Activated T-cell treated with anti-CD3 and anti-CD28 coated beads, Interleukin-2, amount 50 U/mL, for 24 hours (primary cell): Measurements from ENCODE around the gene SMPX.

ENCODE experiments used
- DNase-seq: peaks from one replicate; pipeline ENCODE4 v3.0.0-alpha.2; 2020
- H3K27ac Mint-ChIP-seq: 2 replicates; pipeline ENCODE4 v1.8.0; 2020; ENCODE audit warnings: mild to moderate bottlenecking, mixed read lengths
- H3K27me3 Mint-ChIP-seq: 2 replicates; pipeline ENCODE4 v1.8.0; 2020; ENCODE audit warnings: mixed read lengths
- H3K36me3 Mint-ChIP-seq: 2 replicates; pipeline ENCODE4 v1.8.0; 2020; ENCODE audit warnings: low read depth, mixed read lengths
- H3K4me1 Mint-ChIP-seq: 2 replicates; pipeline ENCODE4 v1.8.0; 2020; ENCODE audit warnings: low read depth, mixed read lengths
- H3K4me3 Mint-ChIP-seq: 2 replicates; pipeline ENCODE4 v1.8.0; 2020; ENCODE audit warnings: mild to moderate bottlenecking, moderate library complexity, mixed read lengths
- H3K9me3 Mint-ChIP-seq: 2 replicates; pipeline ENCODE4 v1.8.0; 2020; ENCODE audit warnings: mixed read lengths

SMPX gene

DNA sequence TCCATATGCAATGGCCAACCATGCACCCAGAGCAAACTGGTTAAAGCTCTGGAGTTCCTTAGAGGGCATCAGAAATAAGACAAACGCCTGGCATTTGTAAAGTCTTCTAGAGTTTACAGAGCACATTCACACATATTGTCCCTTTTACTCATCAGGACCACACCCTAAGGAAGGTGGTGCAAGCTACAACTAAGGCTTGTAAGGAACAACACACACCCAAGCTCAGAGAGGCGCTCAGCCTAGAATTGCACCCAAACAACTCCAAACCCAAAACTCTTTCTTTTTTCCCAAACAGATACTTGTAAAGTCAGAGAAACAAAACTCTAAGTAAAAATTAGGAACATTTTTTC lies 46.1 kb downstream of the SMPX start:
- no peak for DNase-seq
- H3K4me3 Mint-ChIP-seq: no peak overlapping the region
- no peaks in the 10 kb centered on the region for H3K9me3 Mint-ChIP-seq

DNA sequence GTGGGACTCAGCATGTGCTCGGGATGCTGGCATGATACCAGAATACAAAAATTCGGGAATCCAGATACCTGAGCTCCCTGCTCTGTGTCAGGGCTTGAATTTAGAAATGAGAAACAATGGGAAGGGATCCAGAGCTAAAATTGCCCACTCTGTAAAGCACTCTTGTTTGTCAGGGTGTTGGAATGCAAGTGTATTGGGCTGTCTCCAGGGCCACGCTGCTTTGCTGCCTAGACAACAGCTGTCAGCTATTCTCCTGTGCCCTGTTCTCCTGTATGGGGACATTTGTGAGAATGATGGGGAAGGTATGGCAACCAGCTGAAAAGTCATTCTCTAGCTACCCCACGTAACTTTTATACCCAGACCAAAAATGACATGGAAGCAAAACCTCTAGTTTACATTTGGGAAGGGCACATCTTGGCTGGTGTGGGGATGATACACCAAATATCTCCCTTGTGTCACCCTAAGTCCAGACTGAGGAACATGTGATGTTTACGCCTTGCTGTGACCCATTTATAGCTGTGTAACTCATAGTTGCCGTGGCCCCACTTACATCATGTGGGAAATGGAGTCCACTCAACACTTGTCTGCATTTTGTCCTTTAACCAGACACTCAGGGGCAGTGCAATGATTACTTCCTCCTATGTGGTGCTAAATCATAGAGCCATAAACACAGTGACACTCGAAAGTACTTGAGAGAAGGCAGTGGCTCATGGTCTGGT lies 46.6 kb downstream of the SMPX start:
- H3K4me1 Mint-ChIP-seq: no peaks in the 10 kb centered on the region
- peaks cover 22% of the 10 kb centered on the region for H3K27me3 Mint-ChIP-seq
- H3K27ac Mint-ChIP-seq: no peak overlapping the region
- H3K9me3 Mint-ChIP-seq: no peaks in the 10 kb centered on the region
- no peak overlapping the region for H3K4me3 Mint-ChIP-seq
- no peak for DNase-seq
- no peaks in the 10 kb centered on the region for H3K36me3 Mint-ChIP-seq

More for the DNA sequence above, 46.1 kb downstream of the SMPX start:
- H3K4me1 Mint-ChIP-seq: no peaks in the 10 kb centered on the region
- H3K27ac Mint-ChIP-seq: no peak overlapping the region
- H3K36me3 Mint-ChIP-seq: no peaks in the 10 kb centered on the region
- peaks cover 22% of the 10 kb centered on the region for H3K27me3 Mint-ChIP-seq

DNA sequence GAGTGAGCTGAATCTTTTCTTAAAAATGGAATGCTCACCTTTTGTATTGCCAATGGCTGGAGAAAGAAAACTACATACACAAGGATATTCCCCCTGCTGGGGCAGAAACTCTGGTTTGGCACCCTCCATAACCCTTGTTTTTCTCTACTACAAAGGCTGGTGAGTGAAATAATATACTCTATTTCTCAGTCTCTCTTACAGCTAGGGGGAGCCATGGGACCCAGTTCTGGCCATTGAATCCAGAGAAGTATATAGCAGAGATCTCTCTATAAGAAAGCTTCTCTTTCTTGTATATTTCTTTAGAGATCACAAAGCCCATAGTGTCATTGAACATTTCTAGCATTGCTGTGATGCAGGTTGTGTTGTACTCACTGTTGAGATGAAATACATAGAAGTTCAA lies 49.8 kb downstream of the SMPX start:
- no peak overlapping the region for H3K4me3 Mint-ChIP-seq
- H3K4me1 Mint-ChIP-seq: no peaks in the 10 kb centered on the region
- peaks cover 12% of the 10 kb centered on the region for H3K27me3 Mint-ChIP-seq
- no peaks in the 10 kb centered on the region for H3K36me3 Mint-ChIP-seq
- DNase-seq: no peak
- no peak overlapping the region for H3K27ac Mint-ChIP-seq
- H3K9me3 Mint-ChIP-seq: no peaks in the 10 kb centered on the region

DNA sequence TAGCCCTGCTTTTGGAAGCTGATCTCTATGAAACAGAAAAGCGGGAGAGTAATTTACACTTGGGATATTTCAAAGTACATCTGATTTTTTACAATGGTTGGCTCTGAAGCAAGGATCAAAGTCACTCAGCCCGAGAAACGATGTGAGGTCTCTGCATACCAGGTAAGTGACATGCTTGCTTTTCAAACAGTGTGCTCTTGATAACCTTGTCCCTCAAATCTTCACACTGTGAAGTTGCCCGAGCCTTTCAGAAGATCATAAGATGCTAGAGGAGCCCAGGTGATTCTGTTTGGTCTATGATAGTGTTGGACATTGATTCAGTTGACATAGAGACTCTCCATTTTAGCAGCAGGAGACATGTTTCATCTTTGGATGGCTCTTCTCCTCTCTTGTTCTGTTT lies 52.7 kb downstream of the SMPX start:
- Mint-ChIP-seq H3K4me3 (no peak overlapping the region), H3K9me3 (no peaks in the 10 kb centered on the region), H3K27me3 (peaks cover 18% of the 10 kb centered on the region), H3K27ac (no peak overlapping the region), H3K4me1 (no peaks in the 10 kb centered on the region), H3K36me3 (no peaks in the 10 kb centered on the region)
- DNase-seq: no peak

DNA sequence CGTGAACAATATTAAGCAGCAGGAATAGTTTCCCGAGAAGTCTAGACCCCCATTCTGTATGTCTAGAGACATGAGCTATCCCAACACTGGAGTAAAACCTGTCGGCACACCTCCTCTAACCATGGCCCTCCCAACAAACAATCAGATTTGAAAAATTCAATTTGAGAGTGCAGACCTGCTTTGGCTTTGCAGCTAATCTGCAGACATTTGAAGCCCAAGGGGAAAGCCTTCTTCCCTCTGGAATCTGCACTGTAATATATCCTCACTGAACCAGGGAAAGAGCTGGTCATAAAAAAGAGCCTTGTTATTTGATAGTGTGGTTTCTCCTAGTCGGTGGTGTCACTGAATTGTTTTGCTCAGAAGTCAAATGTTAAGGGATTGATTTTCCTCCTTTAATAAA lies 55.2 kb downstream of the SMPX start:
- peaks cover 27% of the 10 kb centered on the region for H3K27me3 Mint-ChIP-seq
- H3K4me3 Mint-ChIP-seq: no peak overlapping the region
- no peaks in the 10 kb centered on the region for H3K4me1 Mint-ChIP-seq

DNA sequence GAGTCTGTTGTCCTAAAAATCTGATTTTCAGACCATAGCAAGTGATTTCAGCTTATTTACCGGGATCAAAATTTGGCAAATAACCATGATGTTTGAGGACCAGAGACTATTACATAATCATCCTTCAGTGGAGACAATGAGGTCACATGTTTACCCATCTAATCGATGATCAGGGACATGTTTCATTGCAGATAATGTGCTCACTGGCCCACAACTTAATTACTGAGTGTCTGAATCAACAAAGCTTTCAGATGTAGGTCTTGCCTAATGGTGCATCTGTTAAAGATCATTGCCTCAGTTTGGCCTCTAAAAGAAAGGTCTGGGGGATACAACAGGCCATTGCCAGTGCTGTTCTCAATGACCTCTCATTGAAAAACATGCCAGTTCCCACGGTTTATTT lies 56.9 kb downstream of the SMPX start:
- Mint-ChIP-seq H3K36me3 (no peaks in the 10 kb centered on the region), H3K27me3 (peaks cover 24% of the 10 kb centered on the region), H3K27ac (no peak overlapping the region), H3K9me3 (no peaks in the 10 kb centered on the region), H3K4me1 (no peaks in the 10 kb centered on the region), H3K4me3 (no peak overlapping the region)
- DNase-seq: no peak

More for the DNA sequence above, 55.2 kb downstream of the SMPX start:
- Mint-ChIP-seq H3K36me3 (no peaks in the 10 kb centered on the region), H3K27ac (no peak overlapping the region), H3K9me3 (no peaks in the 10 kb centered on the region)
- DNase-seq: no peak

DNA sequence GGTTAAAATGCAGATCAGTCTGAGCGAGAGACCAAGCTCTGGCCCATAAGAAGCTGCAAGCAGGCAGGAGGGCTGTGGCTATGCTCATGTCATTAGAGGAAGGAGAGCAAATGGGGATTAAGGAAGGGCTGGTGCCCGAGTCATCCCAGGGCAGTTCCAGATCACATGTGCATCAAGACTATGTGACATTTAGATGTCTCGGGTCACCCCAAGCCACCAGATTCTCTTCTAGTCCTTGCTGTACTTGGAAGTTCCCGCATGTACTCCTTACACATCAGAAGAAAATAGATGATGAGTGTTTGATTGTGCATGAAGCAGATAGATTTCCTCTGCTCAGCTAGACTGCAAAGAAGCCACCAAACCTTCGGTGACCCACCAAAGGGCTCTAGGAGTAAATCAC lies 57.6 kb downstream of the SMPX start:
- H3K27ac Mint-ChIP-seq: no peak overlapping the region
- H3K36me3 Mint-ChIP-seq: no peaks in the 10 kb centered on the region
- no peaks in the 10 kb centered on the region for H3K9me3 Mint-ChIP-seq
- no peak for DNase-seq
- peaks cover 24% of the 10 kb centered on the region for H3K27me3 Mint-ChIP-seq
- no peak overlapping the region for H3K4me3 Mint-ChIP-seq
- H3K4me1 Mint-ChIP-seq: no peaks in the 10 kb centered on the region

DNA sequence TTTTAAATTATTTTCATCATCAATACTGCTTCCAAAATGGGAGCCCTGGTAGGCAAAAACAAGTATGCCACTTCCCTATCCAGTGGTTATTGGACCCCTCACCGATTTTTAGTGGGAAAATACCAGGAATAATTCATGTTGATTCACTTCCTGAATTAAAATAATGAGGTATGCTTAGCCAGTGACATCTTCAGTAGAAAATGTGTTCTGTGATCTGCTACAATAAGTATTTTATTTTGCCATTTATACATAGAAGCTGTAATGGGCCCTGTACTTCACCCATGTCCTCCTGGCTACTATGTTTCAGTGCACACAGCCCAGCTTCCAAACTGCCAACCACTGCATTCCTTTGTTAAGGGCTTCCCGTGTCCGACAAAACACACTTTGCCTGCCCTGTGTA lies 58.8 kb downstream of the SMPX start:
- Mint-ChIP-seq H3K4me1 (no peaks in the 10 kb centered on the region), H3K4me3 (no peak overlapping the region), H3K27ac (no peak overlapping the region), H3K27me3 (peaks cover 20% of the 10 kb centered on the region), H3K9me3 (no peaks in the 10 kb centered on the region), H3K36me3 (no peaks in the 10 kb centered on the region)
- no peak for DNase-seq

DNA sequence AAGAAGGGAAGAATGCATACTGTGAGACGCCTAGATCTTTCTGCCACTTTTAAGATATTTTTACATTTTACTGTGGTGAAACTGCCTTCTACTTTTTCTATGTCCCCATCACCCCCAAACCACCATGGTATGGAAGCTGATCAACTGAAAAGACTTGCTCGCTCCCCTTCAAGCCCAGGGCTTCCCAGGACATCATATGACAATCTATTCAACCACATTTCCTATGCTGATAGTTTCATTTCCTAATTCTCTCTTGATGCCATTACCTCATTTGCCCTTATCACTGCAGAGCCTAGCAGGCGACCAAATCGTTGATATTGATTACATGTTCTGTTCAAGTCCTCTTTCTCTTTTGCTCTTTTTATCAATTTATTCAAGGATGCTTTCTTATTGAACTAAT lies 59.6 kb downstream of the SMPX start:
- H3K4me1 Mint-ChIP-seq: no peaks in the 10 kb centered on the region
- no peaks in the 10 kb centered on the region for H3K36me3 Mint-ChIP-seq
- no peaks in the 10 kb centered on the region for H3K9me3 Mint-ChIP-seq
- DNase-seq: no peak
- peaks cover 20% of the 10 kb centered on the region for H3K27me3 Mint-ChIP-seq
- no peak overlapping the region for H3K4me3 Mint-ChIP-seq
- H3K27ac Mint-ChIP-seq: no peak overlapping the region

DNA sequence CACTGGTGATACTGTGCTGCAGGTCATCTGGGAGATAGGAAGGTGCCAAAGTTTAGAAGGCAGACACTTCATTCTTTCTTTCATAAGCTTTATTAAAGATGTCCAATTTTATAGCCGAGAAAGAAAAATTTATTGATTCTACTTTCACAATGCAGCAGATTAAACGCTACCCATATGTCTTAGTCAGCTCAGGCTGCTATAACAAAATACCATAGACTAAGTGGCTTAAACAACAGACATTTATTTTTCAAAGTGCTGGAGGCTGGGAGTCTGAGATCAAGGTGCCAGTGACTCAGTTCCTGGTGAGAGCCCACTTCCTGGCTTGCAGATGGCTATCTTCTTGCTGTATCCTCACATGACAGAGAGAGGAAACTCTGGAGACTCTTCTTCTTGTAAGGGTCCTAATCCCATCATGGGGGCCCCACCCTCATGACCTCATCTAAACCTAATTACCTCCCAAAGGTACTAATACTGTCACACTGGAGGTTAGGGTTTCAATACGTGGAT lies 66.4 kb downstream of the SMPX start:
- no peak overlapping the region for H3K4me3 Mint-ChIP-seq
- H3K9me3 Mint-ChIP-seq: no peaks in the 10 kb centered on the region
- H3K27ac Mint-ChIP-seq: peak overlapping the region; percentile 27
- H3K36me3 Mint-ChIP-seq: no peaks in the 10 kb centered on the region
- peaks cover 7% of the 10 kb centered on the region for H3K4me1 Mint-ChIP-seq
- H3K27me3 Mint-ChIP-seq: no peaks in the 10 kb centered on the region
- DNase-seq: no peak

DNA sequence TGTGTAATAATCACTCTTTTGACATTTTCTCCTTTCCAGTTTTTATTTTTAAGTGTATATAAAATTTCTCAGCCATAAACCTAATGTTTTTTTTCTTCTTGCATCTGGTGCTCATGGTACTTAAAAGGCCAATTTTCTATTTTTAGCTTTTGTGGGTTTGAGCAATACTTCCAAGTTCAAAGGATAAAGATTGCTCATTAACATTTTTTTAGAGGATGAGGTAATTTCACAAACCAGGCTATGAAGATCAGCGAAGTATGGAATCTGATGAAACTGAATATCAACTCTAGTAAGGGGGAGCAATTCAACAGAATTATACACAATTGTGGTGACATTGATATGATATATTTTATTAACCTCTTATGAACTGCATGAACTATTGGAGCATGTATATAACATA lies 74.0 kb downstream of the SMPX start:
- no peaks in the 10 kb centered on the region for H3K4me1 Mint-ChIP-seq
- H3K9me3 Mint-ChIP-seq: no peaks in the 10 kb centered on the region
- peaks cover 21% of the 10 kb centered on the region for H3K27me3 Mint-ChIP-seq

DNA sequence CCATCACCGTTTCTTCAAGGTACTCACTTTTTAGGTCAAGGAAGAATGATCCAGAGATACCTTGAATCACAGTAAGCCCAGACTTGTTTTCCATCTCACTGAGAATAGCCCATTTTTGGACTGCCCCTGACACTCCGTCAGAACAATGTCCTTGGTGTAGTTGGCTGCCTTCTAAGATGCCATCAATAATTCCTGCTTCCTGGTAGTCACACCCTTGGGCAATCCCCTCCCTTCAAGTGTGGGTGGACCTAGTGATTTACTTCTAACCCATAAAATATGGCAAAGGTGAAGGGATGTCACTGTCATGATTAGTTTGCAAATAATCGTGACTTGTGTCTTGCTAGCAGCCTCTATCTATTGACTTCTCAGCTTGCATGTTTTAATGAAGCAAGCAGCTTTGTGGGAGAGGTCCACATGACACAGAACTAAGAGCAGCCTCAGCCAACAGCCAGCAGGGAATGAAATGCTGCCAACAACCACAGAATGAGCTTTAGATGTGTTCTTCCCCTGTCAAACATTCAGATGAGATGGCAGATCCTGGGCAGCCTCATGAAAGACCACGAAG lies 79.8 kb downstream of the SMPX start:
- Mint-ChIP-seq H3K27me3 (peaks cover 39% of the 10 kb centered on the region), H3K36me3 (no peaks in the 10 kb centered on the region), H3K4me3 (no peak overlapping the region), H3K4me1 (no peaks in the 10 kb centered on the region), H3K9me3 (no peaks in the 10 kb centered on the region), H3K27ac (no peak overlapping the region)
- DNase-seq: no peak

More for the DNA sequence above, 74.0 kb downstream of the SMPX start:
- Mint-ChIP-seq H3K27ac (no peak overlapping the region), H3K36me3 (no peaks in the 10 kb centered on the region), H3K4me3 (no peak overlapping the region)
- no peak for DNase-seq

DNA sequence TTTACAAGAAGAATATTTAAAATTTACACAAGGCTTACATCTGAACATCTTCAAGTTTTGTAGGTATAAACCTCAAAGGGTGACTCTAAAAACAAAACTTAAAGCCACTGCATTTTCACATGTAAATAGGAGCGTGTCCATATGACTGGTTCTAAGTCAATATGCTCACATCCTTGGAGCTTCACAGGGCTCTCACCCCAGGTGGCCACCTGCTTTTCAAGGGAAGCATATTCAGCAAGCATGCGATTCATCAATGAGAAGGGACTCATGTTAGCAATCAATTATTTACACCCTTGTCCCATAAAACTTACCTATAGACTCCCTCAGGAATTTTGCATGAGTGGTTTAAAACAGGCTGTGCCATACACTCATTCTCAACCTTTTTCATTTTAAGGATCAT lies 82.0 kb downstream of the SMPX start:
- H3K27me3 Mint-ChIP-seq: peaks cover 43% of the 10 kb centered on the region
- H3K4me1 Mint-ChIP-seq: no peaks in the 10 kb centered on the region

DNA sequence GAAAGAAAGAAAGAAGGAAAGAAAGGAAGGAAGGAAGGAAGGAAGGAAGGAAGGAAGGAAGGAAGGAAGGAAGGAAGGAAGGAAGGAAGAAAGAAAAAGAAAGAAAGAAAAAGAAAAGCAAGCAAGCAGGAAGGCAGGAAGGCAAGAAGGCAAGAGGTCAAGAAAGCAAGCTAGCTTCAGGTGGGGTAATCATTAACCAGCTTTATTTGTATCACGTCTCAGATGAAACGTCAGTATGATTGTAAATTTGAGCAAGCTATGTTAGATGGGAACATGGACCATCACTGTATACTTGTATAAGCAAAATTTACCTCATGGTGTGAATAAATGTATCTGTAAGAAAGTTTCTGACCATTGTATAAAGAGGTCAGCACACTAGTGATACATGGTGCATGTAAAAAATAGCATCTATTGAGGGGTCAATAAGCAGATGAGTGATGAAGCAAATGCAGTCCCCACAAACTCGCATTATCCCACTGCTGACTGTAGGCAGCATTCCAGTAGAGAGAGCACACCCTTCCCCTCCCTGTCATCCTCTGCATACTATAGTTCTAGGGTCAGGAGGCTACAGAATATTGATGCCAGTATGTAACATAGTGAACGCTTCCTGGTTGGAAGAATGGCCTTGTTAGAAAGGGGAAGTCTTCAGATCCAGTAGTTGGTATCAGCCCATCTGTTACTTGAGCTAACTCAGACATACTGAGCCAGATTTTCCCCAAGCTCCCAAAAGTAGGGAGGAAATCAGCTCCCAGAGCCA lies 83.3 kb downstream of the SMPX start:
- no peaks in the 10 kb centered on the region for H3K4me1 Mint-ChIP-seq

More for the DNA sequence above, 82.0 kb downstream of the SMPX start:
- Mint-ChIP-seq H3K4me3 (no peak overlapping the region), H3K9me3 (no peaks in the 10 kb centered on the region), H3K27ac (no peak overlapping the region), H3K36me3 (no peaks in the 10 kb centered on the region)
- no peak for DNase-seq

DNA sequence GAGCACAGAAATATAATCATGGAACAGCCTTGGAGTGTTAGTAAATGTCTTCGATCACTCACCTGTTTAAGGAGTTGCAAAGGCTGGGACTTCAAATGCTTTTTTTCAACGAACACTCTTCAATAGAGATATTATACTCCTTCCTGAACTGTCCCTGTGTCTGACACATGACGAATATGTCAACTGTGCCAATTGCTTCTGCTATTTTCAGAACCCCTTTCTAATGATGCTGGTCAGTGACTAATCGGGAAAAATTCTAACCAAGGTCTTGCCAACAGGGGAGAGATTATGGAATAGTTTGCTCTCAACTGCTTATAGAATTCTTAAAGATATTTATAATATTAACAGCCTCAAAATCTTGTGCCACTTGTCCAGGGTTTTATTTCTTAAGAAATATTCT lies 91.2 kb downstream of the SMPX start:
- H3K4me3 Mint-ChIP-seq: no peak overlapping the region
- H3K36me3 Mint-ChIP-seq: no peaks in the 10 kb centered on the region
- no peaks in the 10 kb centered on the region for H3K9me3 Mint-ChIP-seq
- DNase-seq: no peak
- H3K27ac Mint-ChIP-seq: no peak overlapping the region
- H3K27me3 Mint-ChIP-seq: peaks cover 25% of the 10 kb centered on the region
- H3K4me1 Mint-ChIP-seq: no peaks in the 10 kb centered on the region

More for the DNA sequence above, 83.3 kb downstream of the SMPX start:
- H3K4me3 Mint-ChIP-seq: no peak overlapping the region
- H3K36me3 Mint-ChIP-seq: no peaks in the 10 kb centered on the region
- no peaks in the 10 kb centered on the region for H3K9me3 Mint-ChIP-seq
- H3K27ac Mint-ChIP-seq: no peak overlapping the region
- H3K27me3 Mint-ChIP-seq: peaks cover 39% of the 10 kb centered on the region
- DNase-seq: no peak
